GM12892 (cell line): Measurements from ENCODE around the gene MAP3K6.

ENCODE experiments used
- POLR2A ChIP-seq: IDR thresholded peaks from 2 replicates; pipeline ENCODE4 v1.6.1; 2011; ENCODE audit warnings: low read depth, low read length, control low read depth
- TAF1 ChIP-seq: IDR thresholded peaks from 2 replicates; pipeline ENCODE4 v1.6.1; 2011; ENCODE audit warnings: low read depth, mild to moderate bottlenecking, control low read depth, low read length, borderline replicate concordance

DNA sequence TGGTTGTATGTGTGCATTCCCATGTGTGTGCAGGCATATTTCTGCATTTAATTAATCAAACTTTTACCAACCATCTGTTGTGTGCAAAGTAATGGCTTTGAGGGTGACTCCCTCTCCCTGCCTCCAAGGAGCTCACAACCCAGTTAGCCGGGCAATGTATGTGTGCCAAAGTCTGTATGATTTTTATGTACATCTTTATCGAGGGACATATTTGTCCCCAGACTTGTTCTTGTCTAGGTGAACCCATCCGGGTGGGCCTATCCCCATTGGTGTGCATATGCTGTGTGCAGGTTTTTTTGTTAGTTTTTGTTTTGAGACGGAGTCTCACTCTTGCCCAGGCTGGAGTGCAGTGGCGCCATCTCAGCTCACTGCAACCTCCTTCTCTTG, 23.1 kb downstream of the MAP3K6 start:
- TF ChIP-seq TAF1: no peak
- no peak for TF ChIP-seq POLR2A
